Stimulated activated naive CD8-positive, alpha-beta T cell treated with anti-CD3 and anti-CD28 coated beads, Interleukin-15, amount 100 ng/mL, for 72 hours (primary cell): ENCODE measurements around the gene LRP1B.

Experiments used
- ATAC-seq: fragments of 150-1000 bp; cut with Tn5 transposase; 2 replicates; pipeline ENCODE4 v1.10.0; 2021; ENCODE audit warnings: mild to moderate bottlenecking, moderate library complexity
- DNase-seq, 2 donors: peaks; one replicate each; pipeline ENCODE4 v3.0.0; 2021 to 2022
- H3K27ac Mint-ChIP-seq, 2 donors: one replicate each; pipeline ENCODE4 v1.8.0; 2022; ENCODE audit warnings: mild to moderate bottlenecking in 2 of 2, mixed read lengths in 2 of 2, moderate library complexity in 2 of 2
- H3K27me3 Mint-ChIP-seq: one replicate; pipeline ENCODE4 v1.8.0; 2022; ENCODE audit warnings: mixed read lengths
- H3K4me1 Mint-ChIP-seq: one replicate; pipeline ENCODE4 v1.8.0; 2022; ENCODE audit warnings: mild to moderate bottlenecking, mixed read lengths
- H3K4me3 Mint-ChIP-seq, 2 donors: one replicate each; pipeline ENCODE4 v1.8.0; 2022; ENCODE audit warnings: mild to moderate bottlenecking in 2 of 2, mixed read lengths in 2 of 2, moderate library complexity in 1 of 2
- H3K9me3 Mint-ChIP-seq, 2 donors: one replicate each; pipeline ENCODE4 v1.8.0; 2022; ENCODE audit warnings: mixed read lengths in 2 of 2

Gene LRP1B

GRCh38 chr2:141316103-141316502 is 814.7 kb downstream of the LRP1B start:
- Mint-ChIP-seq H3K4me1 (no peaks in the 10 kb centered on the region), H3K27ac (no peak overlapping the region), H3K4me3 (no peak overlapping the region), H3K27me3 (no peaks in the 10 kb centered on the region), H3K9me3 (no peaks in the 10 kb centered on the region)
- DNase-seq (no peak), ATAC-seq (no peak)

GRCh38 chr2:141313972-141314371 is 816.8 kb downstream of the LRP1B start:
- no peak for DNase-seq
- Mint-ChIP-seq H3K9me3 (peaks cover 4 to 7% of the 10 kb centered on the region in 2 donors), H3K4me3 (no peak overlapping the region), H3K27ac (no peak overlapping the region), H3K4me1 (no peaks in the 10 kb centered on the region), H3K27me3 (no peaks in the 10 kb centered on the region)
- ATAC-seq, result no peak

GRCh38 chr2:141311430-141311829 is 819.4 kb downstream of the LRP1B start:
- no peak for ATAC-seq
- no peak for DNase-seq
- no peaks in the 10 kb centered on the region for H3K27me3 Mint-ChIP-seq
- no peaks in the 10 kb centered on the region for H3K4me1 Mint-ChIP-seq
- H3K4me3 Mint-ChIP-seq, result no peak overlapping the region
- H3K27ac Mint-ChIP-seq, result no peak overlapping the region
- H3K9me3 Mint-ChIP-seq, result peaks cover 4 to 17% of the 10 kb centered on the region in 2 donors

GRCh38 chr2:141306368-141306767 is 824.4 kb downstream of the LRP1B start:
- peaks cover 9 to 22% of the 10 kb centered on the region in 2 donors for H3K9me3 Mint-ChIP-seq
- H3K27ac Mint-ChIP-seq, result no peak overlapping the region
- H3K4me1 Mint-ChIP-seq, result no peaks in the 10 kb centered on the region
- no peak for ATAC-seq
- no peak overlapping the region for H3K4me3 Mint-ChIP-seq
- H3K27me3 Mint-ChIP-seq, result no peaks in the 10 kb centered on the region
- no peak for DNase-seq

GRCh38 chr2:141301551-141301950 is 829.3 kb downstream of the LRP1B start:
- no peak for DNase-seq

GRCh38 chr2:141280037-141280436 is 850.8 kb downstream of the LRP1B start:
- Mint-ChIP-seq H3K27me3 (no peaks in the 10 kb centered on the region), H3K27ac (no peak overlapping the region), H3K9me3 (peaks cover 7% of the 10 kb centered on the region in 2 donors), H3K4me3 (no peak overlapping the region), H3K4me1 (no peaks in the 10 kb centered on the region)
- no peak for ATAC-seq
- DNase-seq, result no peak

More at GRCh38 chr2:141301551-141301950, 829.3 kb downstream of the LRP1B start:
- Mint-ChIP-seq H3K4me1 (no peaks in the 10 kb centered on the region), H3K4me3 (no peak overlapping the region), H3K27me3 (no peaks in the 10 kb centered on the region), H3K27ac (no peak overlapping the region), H3K9me3 (peaks cover 7 to 11% of the 10 kb centered on the region in 2 donors)
- ATAC-seq, result no peak

- ATAC-seq (no peak), DNase-seq (no peak)
- Mint-ChIP-seq H3K4me3 (no peak overlapping the region), H3K4me1 (no peaks in the 10 kb centered on the region), H3K27me3 (no peaks in the 10 kb centered on the region), H3K27ac (no peak overlapping the region), H3K9me3 (peaks cover 15 to 22% of the 10 kb centered on the region in 2 donors)
Observed at GRCh38 chr2:141271346-141271745, 859.5 kb downstream of the LRP1B start.

GRCh38 chr2:141264848-141265247 is 866.0 kb downstream of the LRP1B start:
- no peak for DNase-seq
- Mint-ChIP-seq H3K27me3 (no peaks in the 10 kb centered on the region), H3K4me1 (no peaks in the 10 kb centered on the region), H3K9me3 (peaks cover 5 to 12% of the 10 kb centered on the region in 2 donors), H3K27ac (no peak overlapping the region), H3K4me3 (no peak overlapping the region)
- ATAC-seq, result no peak

- H3K9me3 Mint-ChIP-seq, result peaks cover 0 to 5% of the 10 kb centered on the region in 2 donors
- no peak for ATAC-seq
- no peak for DNase-seq
- no peak overlapping the region for H3K27ac Mint-ChIP-seq
- H3K4me1 Mint-ChIP-seq, result no peaks in the 10 kb centered on the region
- H3K27me3 Mint-ChIP-seq, result no peaks in the 10 kb centered on the region
- H3K4me3 Mint-ChIP-seq, result no peak overlapping the region
Observed at GRCh38 chr2:141260911-141261310, 869.9 kb downstream of the LRP1B start.

GRCh38 chr2:141259683-141260082 is 871.1 kb downstream of the LRP1B start:
- Mint-ChIP-seq H3K4me1 (no peaks in the 10 kb centered on the region), H3K9me3 (peaks cover 0 to 5% of the 10 kb centered on the region in 2 donors), H3K27ac (no peak overlapping the region), H3K4me3 (no peak overlapping the region), H3K27me3 (no peaks in the 10 kb centered on the region)
- DNase-seq (no peak), ATAC-seq (no peak)

GRCh38 chr2:141242008-141242407 is 888.8 kb downstream of the LRP1B start:
- Mint-ChIP-seq H3K9me3 (peaks cover 0 to 9% of the 10 kb centered on the region in 2 donors), H3K4me3 (no peak overlapping the region), H3K4me1 (no peaks in the 10 kb centered on the region), H3K27ac (no peak overlapping the region), H3K27me3 (no peaks in the 10 kb centered on the region)
- DNase-seq, result no peak
- no peak for ATAC-seq

GRCh38 chr2:141226560-141226959 is 904.3 kb downstream of the LRP1B start:
- Mint-ChIP-seq H3K4me1 (no peaks in the 10 kb centered on the region), H3K27me3 (no peaks in the 10 kb centered on the region), H3K9me3 (peaks cover 8 to 40% of the 10 kb centered on the region in 2 donors), H3K4me3 (no peak overlapping the region), H3K27ac (no peak overlapping the region)
- ATAC-seq, result no peak
- DNase-seq, result no peak

- DNase-seq (no peak), ATAC-seq (no peak)
- Mint-ChIP-seq H3K27me3 (no peaks in the 10 kb centered on the region), H3K27ac (no peak overlapping the region), H3K4me1 (no peaks in the 10 kb centered on the region), H3K4me3 (no peak overlapping the region), H3K9me3 (peaks cover 15 to 22% of the 10 kb centered on the region in 2 donors)
Observed at GRCh38 chr2:141207036-141207385, 923.8 kb downstream of the LRP1B start.

- Mint-ChIP-seq H3K4me3 (no peak overlapping the region), H3K27me3 (no peaks in the 10 kb centered on the region), H3K27ac (no peak overlapping the region), H3K9me3 (peaks cover 16 to 29% of the 10 kb centered on the region in 2 donors), H3K4me1 (no peaks in the 10 kb centered on the region)
- no peak for ATAC-seq
- no peak for DNase-seq
Observed at GRCh38 chr2:141201016-141201565, 929.7 kb downstream of the LRP1B start.

GRCh38 chr2:141200191-141200590 is 930.6 kb downstream of the LRP1B start:
- Mint-ChIP-seq H3K27me3 (no peaks in the 10 kb centered on the region), H3K9me3 (peaks cover 16 to 35% of the 10 kb centered on the region in 2 donors), H3K4me3 (no peak overlapping the region), H3K4me1 (no peaks in the 10 kb centered on the region), H3K27ac (no peak overlapping the region)
- DNase-seq, result no peak
- ATAC-seq, result no peak

GRCh38 chr2:141199711-141200110 is 931.1 kb downstream of the LRP1B start:
- H3K27ac Mint-ChIP-seq, result no peak overlapping the region
- H3K4me3 Mint-ChIP-seq, result no peak overlapping the region
- peaks cover 16 to 35% of the 10 kb centered on the region in 2 donors for H3K9me3 Mint-ChIP-seq
- H3K4me1 Mint-ChIP-seq, result no peaks in the 10 kb centered on the region
- no peak for DNase-seq
- no peak for ATAC-seq
- H3K27me3 Mint-ChIP-seq, result no peaks in the 10 kb centered on the region

GRCh38 chr2:141195087-141195486 is 935.7 kb downstream of the LRP1B start:
- H3K27ac Mint-ChIP-seq, result no peak overlapping the region
- ATAC-seq, result no peak
- no peaks in the 10 kb centered on the region for H3K27me3 Mint-ChIP-seq
- no peak for DNase-seq
- no peaks in the 10 kb centered on the region for H3K4me1 Mint-ChIP-seq
- H3K4me3 Mint-ChIP-seq, result no peak overlapping the region
- peaks cover 10 to 15% of the 10 kb centered on the region in 2 donors for H3K9me3 Mint-ChIP-seq
